Endothelial cell of umbilical vein (primary cell): ENCODE results near the gene SFI1. TPM values are rescaled to one million over a fixed set of nuclear protein-coding genes. Genes with fewer than 3 reads are reported as not detected.
A peak's percentile ranks its signal among the peaks of the same experiment; 100 is the strongest.

Source experiments
- BruUV-seq: library from RNA; stranded (reverse); fragments of 400-500 nt; replicated peaks from 2 replicates; lab custom pipeline; 2021; lab: Mats Ljungman, UMichigan
- CTCF ChIA-PET: fragments of 300-600, 350-600 bp; sonication (Branson Sonifier 250); formaldehyde crosslinking; loops from one replicate; lab custom pipeline; 2021; ENCODE audit warnings: antibody characterized with exemption, inconsistent platforms; lab: Charles Lee
- POLR2A ChIA-PET: fragments of 300-600, 350-600 bp; sonication (Branson Sonifier 250); formaldehyde crosslinking; loops from one replicate; lab custom pipeline; 2021; ENCODE audit warnings: antibody characterized with exemption, inconsistent platforms; lab: Charles Lee
- DNase-seq: peaks from one replicate; pipeline ENCODE4 v3.0.0-alpha.2; 2011; ENCODE audit warnings: low read depth, low spot score
- FAIRE-seq: peaks from 2 replicates; lab custom pipeline; 2011; peaks lifted over from hg19 to GRCh38; lab: Jason Lieb, UNC
- H2AFZ ChIP-seq: 2 replicates; pipeline ENCODE4 v1.6.0; 2012; ENCODE audit warnings: low read depth, low read length, control low read depth, inconsistent platforms
- H3K27ac ChIP-seq: 2 replicates; pipeline ENCODE4 v1.5.1; 2011; ENCODE audit warnings: low read depth, mild to moderate bottlenecking, control low read depth, low read length, moderate library complexity; ENCODE audit not compliant: insufficient read depth
- H3K27me3 ChIP-seq, 2 experiments: 2 replicates each; pipeline versions ENCODE4 v1.6.0 to v1.6.1; 2011; ENCODE audit warnings: low read length in 2 of 2, mixed read lengths in 1 of 2; ENCODE audit not compliant: control insufficient read depth in 2 of 2, insufficient read depth in 2 of 2
- H3K36me3 ChIP-seq, 2 experiments: 2 replicates in 1 of 2; 3 replicates in 1 of 2; pipeline ENCODE4 v1.5.1; 2011; ENCODE audit warnings: low read length in 2 of 2, mild to moderate bottlenecking in 1 of 2, moderate library complexity in 1 of 2; ENCODE audit not compliant: control insufficient read depth in 2 of 2, insufficient read depth in 2 of 2; ENCODE audit errors: extremely low read depth in 1 of 2
- H3K4me1 ChIP-seq: 3 replicates; pipeline ENCODE4 v1.5.1; 2011; ENCODE audit warnings: mild to moderate bottlenecking, low read length; ENCODE audit not compliant: control insufficient read depth, insufficient read depth; ENCODE audit errors: extremely low read depth
- H3K4me2 ChIP-seq: 2 replicates; pipeline ENCODE4 v1.6.1; 2011; ENCODE audit warnings: low read length, control low read depth, mixed read lengths; ENCODE audit not compliant: insufficient read depth
- H3K4me3 ChIP-seq, 3 experiments: fragments of 200-600 bp in 1 of 3; sonication (generic), shearing (Covaris generic) in 1 of 3; replicated peaks in 1 of 3; 2 replicates each; pipeline ENCODE4 v1.5.1; 2011 to 2016; ENCODE audit warnings: control low read depth in 3 of 3, low read length in 3 of 3, mild to moderate bottlenecking in 2 of 3, inconsistent platforms in 1 of 3, low read depth in 1 of 3, moderate library complexity in 1 of 3; ENCODE audit not compliant: insufficient read depth in 1 of 3
- H3K79me2 ChIP-seq: 2 replicates; pipeline ENCODE4 v1.6.0; 2012; ENCODE audit warnings: low read length, inconsistent platforms; ENCODE audit not compliant: control insufficient read depth, insufficient read depth
- H3K9ac ChIP-seq: replicated peaks from 2 replicates; pipeline ENCODE3; 2011; ENCODE audit warnings: low read length, control low read depth; ENCODE audit not compliant: insufficient read depth; ENCODE audit errors: extremely low read depth
- H3K9me1 ChIP-seq: replicated peaks from 3 replicates; pipeline ENCODE4 v1.6.0; 2011; ENCODE audit warnings: mild to moderate bottlenecking, low read length; ENCODE audit not compliant: control insufficient read depth, insufficient read depth; ENCODE audit errors: extremely low read depth
- H3K9me3 ChIP-seq: replicated peaks from 2 replicates; pipeline ENCODE4 v1.5.1; 2012; ENCODE audit warnings: low read length, inconsistent platforms; ENCODE audit not compliant: control insufficient read depth, insufficient read depth
- H4K20me1 ChIP-seq: replicated peaks from 2 replicates; pipeline ENCODE3; 2011; ENCODE audit warnings: mild to moderate bottlenecking, low read length; ENCODE audit not compliant: control insufficient read depth, insufficient read depth; ENCODE audit errors: extremely low read depth
- EZH2 ChIP-seq: IDR thresholded peaks from 2 replicates; pipeline ENCODE4 v1.6.1; 2012; ENCODE audit warnings: borderline replicate concordance, low read depth, mild to moderate bottlenecking, moderate library complexity, low read length, inconsistent platforms; ENCODE audit not compliant: severe bottlenecking
- FOS ChIP-seq: IDR thresholded peaks from 2 replicates; pipeline ENCODE4 v1.6.1; 2011; ENCODE audit warnings: mild to moderate bottlenecking, low read length, moderate library complexity, borderline replicate concordance; ENCODE audit not compliant: insufficient read depth
- GATA2 ChIP-seq: IDR thresholded peaks from 2 replicates; pipeline ENCODE4 v1.7.0; 2011; ENCODE audit warnings: low read depth, mild to moderate bottlenecking, moderate library complexity, mixed read lengths, low read length; ENCODE audit not compliant: insufficient read length, insufficient read depth
- JUN ChIP-seq: IDR thresholded peaks from 2 replicates; pipeline ENCODE4 v1.6.1; 2011; ENCODE audit warnings: borderline replicate concordance, low read depth; ENCODE audit not compliant: insufficient read length, insufficient read depth
- MYC ChIP-seq: IDR thresholded peaks from one replicate; pipeline ENCODE4 v1.6.1; 2011; ENCODE audit warnings: mild to moderate bottlenecking, low read depth, low read length
- POLR2A ChIP-seq: IDR thresholded peaks from 2 replicates; pipeline ENCODE4 v1.6.1; 2012; ENCODE audit warnings: low read depth, mild to moderate bottlenecking, control low read depth, low read length
- POLR2AphosphoS5 ChIP-seq: IDR thresholded peaks from 2 replicates; pipeline ENCODE4 v1.6.1; 2012; ENCODE audit warnings: low read depth, mild to moderate bottlenecking, control low read depth, low read length, moderate library complexity; ENCODE audit not compliant: insufficient read depth
- dilution Hi-C: fragments of 300-500 bp; cut with MboI; formaldehyde crosslinking; loops from one replicate; pipeline ENCODE4 v1.15.0; 2019; ENCODE audit warnings: low sequenced_read_pairs; ENCODE audit not compliant: extremely low pct_ligation_motif_present
- intact Hi-C: fragments of 100-400 bp; cut with micrococcal nuclease; formaldehyde crosslinking; loops from one replicate; pipeline ENCODE4 v1.10.0; 2022
- polyA plus RNA-seq, 4 experiments: library from polyadenylated mRNA; depleted of rRNA in 3 of 4; stranded (reverse) in 3 of 4; unstranded in 1 of 4; fragments of >200 nt; gene quantifications; 2 replicates each; pipeline versions ENCODE4 v1.2.1 to v1.2.3, GENCODE V29; 2011 to 2012; ENCODE audit warnings: missing spikeins in 1 of 4
- total RNA-seq: library from RNA; stranded (reverse); gene quantifications from 2 replicates; pipeline ENCODE4 v1.2.3, GENCODE V29; 2021
- TF ChIP-seq, protein P1 (sequence below): IDR thresholded peaks from 2 replicates; pipeline ENCODE4 v1.6.1; 2011; ENCODE audit not compliant: insufficient read depth, insufficient read length
- TF ChIP-seq, protein P2 (sequence below), 2 donors: IDR thresholded peaks; 1 replicate in 1 of 2; 2 replicates in 1 of 2; pipeline ENCODE4 v1.5.1; 2011; ENCODE audit warnings: low read length in 2 of 2, mild to moderate bottlenecking in 2 of 2, moderate library complexity in 2 of 2, control low read depth in 1 of 2, inconsistent platforms in 1 of 2, low read depth in 1 of 2; ENCODE audit not compliant: insufficient read depth in 1 of 2; ENCODE audit errors: extremely low read depth in 1 of 2

Gene SFI1
- total and polyA plus RNA-seq, 2 donors (not counting 3 experiments of a cell fraction or from before 2014, with no cell fraction given): 12.5 to 46.4 TPM

- intact Hi-C loops: loop anchor here (2.0 to 5.0 kb wide), 3 partner anchors 34 to 256 kb away; partner anchors contain the start of genes DEPDC5 and PRR14L
- no peaks in the 10 kb centered on the region for H3K27me3 ChIP-seq
These were observed 405 bp downstream of the SFI1 start for GRCh38 chr22:31496735-31497146.

More at GRCh38 chr22:31496735-31497146, 405 bp downstream of the SFI1 start:
- Histone ChIP-seq H3K4me3 (peak overlapping the region; percentile 60 to 85 (median 81)), H3K79me2 (peaks cover 14% of the 10 kb centered on the region), H3K36me3 (no peaks in the 10 kb centered on the region), H3K9me3 (no peaks in the 10 kb centered on the region), H3K9me1 (no peaks in the 10 kb centered on the region), H4K20me1 (no peaks in the 10 kb centered on the region), H2AFZ (peak overlapping the region; percentile 95), H3K4me2 (peak overlapping the region; percentile 90), H3K27ac (peak overlapping the region; percentile 36), H3K9ac (peak overlapping the region; percentile 78), H3K4me1 (peaks cover 11% of the 10 kb centered on the region)
- no peak for TF ChIP-seq POLR2AphosphoS5
- TF ChIP-seq FOS: no peak
- no peak for TF ChIP-seq POLR2A
- TF ChIP-seq, protein P1, sequence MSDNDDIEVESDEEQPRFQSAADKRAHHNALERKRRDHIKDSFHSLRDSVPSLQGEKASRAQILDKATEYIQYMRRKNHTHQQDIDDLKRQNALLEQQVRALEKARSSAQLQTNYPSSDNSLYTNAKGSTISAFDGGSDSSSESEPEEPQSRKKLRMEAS: no peak
- no peak for TF ChIP-seq EZH2
- TF ChIP-seq MYC: no peak
- no peak for TF ChIP-seq GATA2
- TF ChIP-seq, protein P2, sequence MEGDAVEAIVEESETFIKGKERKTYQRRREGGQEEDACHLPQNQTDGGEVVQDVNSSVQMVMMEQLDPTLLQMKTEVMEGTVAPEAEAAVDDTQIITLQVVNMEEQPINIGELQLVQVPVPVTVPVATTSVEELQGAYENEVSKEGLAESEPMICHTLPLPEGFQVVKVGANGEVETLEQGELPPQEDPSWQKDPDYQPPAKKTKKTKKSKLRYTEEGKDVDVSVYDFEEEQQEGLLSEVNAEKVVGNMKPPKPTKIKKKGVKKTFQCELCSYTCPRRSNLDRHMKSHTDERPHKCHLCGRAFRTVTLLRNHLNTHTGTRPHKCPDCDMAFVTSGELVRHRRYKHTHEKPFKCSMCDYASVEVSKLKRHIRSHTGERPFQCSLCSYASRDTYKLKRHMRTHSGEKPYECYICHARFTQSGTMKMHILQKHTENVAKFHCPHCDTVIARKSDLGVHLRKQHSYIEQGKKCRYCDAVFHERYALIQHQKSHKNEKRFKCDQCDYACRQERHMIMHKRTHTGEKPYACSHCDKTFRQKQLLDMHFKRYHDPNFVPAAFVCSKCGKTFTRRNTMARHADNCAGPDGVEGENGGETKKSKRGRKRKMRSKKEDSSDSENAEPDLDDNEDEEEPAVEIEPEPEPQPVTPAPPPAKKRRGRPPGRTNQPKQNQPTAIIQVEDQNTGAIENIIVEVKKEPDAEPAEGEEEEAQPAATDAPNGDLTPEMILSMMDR (IDR thresholded peaks at IDR 0.05; ENCODE audit: extremely low read depth in 1 of 2, insufficient read depth in 1 of 2, low read depth in 1 of 2, low read length in 2 of 2): no peak
- no peak for TF ChIP-seq JUN
- FAIRE-seq (no peak), DNase-seq (no peak)
- ChIA-PET POLR2A (no interaction called here), CTCF (no interaction called here)
- dilution Hi-C loops: no loop called here
- no TSS peak for BruUV-seq
